Stimulated activated CD4-positive, alpha-beta T cell treated with anti-CD3 and anti-CD28 coated beads, Interleukin-2, amount 100 ng/mL, for 24 hours (primary cell): Measurements from ENCODE around the gene SLC9A7.
A peak's percentile ranks its signal among the peaks of the same experiment; 100 is the strongest.
"Not testable (repeated sequence)": the region's sequence is repeated elsewhere in the genome, so short reads cannot be mapped to it uniquely, and the experiment has no call there.

Source experiments
- DNase-seq, 2 donors: peaks; one replicate each; pipeline ENCODE4 v3.0.0-alpha.2; 2020

Gene SLC9A7

DNA sequence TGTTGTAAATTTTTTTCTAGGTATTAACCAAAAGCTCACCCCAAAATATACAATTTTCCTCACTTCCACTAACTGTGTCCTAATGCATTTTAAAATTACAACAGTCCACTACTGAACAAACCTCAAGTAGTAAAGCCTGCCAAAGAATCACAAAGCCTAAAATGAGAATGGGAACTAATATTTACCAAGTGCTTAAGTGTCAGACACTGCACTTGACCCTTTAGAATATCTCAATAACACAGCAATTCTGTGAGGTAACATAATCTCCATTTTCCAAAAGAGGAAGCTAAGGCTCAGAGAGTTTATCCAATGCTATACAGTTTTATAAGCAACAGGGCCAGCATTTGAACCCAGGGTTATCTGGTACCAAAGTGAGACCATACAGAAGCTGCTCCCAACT, 4.9 kb downstream of the SLC9A7 start:
- DNase-seq = no peak

DNA sequence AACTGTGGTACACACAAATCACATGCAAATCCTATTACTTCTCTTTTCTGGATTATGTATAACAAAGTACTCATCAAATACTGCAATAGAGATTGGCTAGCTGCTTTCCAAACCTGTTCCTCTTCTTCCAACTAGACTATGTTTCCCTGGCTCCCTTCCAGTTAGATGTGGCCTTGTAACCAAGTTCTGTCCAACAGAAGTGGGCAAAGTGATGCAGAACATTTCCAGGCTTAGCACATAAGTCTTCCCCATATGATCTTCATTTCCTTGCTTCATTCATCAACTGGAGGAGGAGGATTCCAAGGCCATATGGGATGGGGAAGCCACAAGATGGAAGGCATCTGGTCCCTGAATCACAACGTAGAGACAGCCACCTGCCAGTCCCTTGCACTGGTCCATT, 8.0 kb downstream of the SLC9A7 start:
- DNase-seq = no peak

DNA sequence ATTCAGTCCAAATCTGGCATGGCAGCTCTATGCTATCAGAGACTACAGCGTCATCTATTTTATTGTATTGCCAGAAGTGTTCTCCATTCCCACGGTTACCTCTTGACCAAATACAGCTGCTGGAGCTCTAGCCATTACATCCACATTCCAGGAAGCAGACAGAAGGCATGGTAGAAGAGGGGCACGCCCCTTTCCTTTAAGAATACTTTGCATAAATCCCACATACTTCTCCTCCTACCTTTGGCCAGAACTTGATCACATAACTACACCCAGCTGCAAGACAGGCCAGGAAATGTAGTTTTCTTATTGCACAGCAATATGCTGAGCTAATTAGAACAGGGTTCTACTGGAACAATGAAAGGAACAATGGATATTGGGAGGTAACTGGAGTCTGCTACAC, 14.9 kb downstream of the SLC9A7 start:
- no peak for DNase-seq

DNA sequence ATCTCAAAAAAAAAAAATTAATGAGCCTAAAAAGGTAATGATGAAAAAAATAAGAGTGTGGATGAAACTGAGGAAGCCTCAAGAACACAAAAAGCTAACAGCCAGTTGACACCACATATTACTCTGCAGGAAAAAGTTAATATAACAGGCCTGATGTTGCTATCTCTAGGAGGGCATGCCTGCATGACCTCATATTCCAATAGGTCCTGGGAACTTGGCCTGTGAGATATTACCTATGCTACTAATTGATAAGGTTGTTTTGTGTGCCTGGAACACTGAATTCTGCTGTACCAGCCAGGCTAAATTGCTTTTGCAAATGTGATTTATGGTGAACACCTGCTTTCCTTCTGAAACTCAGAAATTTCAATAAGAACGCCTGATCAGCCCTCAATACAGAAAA, 15.9 kb downstream of the SLC9A7 start:
- DNase-seq = no peak

DNA sequence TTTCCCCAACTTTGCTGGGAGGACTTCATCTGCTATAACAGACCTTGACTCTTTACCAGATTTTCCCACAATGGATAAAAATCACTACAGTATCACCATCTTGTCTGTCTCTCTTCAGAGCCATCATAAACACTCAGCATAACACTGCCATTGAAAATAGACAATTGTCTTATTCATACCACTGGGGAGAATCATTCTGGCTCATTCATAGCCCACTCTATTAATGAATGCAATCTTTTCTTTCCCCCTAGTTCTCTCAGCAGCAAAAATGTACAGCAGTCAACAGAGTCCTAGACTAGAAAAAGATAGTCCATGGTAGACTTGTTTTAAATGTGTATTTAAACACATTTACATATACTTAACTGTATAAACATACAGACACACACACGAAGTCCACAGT, 19.2 kb downstream of the SLC9A7 start:
- DNase-seq = no peak

DNA sequence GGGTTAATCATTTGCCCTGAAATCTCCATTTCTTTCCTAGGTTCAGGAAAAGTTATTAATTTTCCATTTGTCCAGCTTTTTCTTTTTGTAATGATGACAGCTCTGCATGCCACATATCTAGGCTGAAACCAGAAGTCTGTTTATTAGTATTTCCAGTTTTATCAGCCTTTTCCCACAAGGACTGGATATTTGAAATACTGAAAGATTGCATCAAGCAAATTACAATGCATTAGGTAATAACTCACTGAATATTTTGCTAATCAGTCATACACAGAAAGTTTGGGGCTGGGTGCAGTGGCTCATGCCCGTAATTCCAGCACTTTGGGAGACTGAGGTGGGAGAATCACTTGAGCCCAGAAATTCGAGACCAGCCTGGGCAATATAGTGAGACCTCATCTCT, 21.5 kb downstream of the SLC9A7 start:
- no peak for DNase-seq

DNA sequence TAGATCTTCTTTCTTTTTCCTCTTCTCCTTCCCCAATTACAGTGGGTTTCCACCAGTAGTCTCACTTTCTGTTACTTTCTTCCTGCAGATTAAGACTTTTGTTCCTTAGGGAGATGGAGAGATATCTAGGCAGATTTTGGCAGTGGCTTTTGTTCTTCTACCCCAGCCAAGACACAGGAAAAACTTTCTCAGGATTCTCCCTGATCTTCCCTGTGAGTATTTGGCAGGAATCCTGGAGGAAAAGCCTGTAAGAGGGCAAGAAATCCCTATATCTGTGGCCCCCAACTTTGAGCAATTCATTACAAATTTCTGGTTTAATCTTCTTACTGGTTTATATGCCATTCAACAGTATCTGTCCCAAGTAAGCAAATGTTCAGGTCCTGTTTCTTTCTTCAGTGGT, 21.9 kb downstream of the SLC9A7 start:
- no peak for DNase-seq

DNA sequence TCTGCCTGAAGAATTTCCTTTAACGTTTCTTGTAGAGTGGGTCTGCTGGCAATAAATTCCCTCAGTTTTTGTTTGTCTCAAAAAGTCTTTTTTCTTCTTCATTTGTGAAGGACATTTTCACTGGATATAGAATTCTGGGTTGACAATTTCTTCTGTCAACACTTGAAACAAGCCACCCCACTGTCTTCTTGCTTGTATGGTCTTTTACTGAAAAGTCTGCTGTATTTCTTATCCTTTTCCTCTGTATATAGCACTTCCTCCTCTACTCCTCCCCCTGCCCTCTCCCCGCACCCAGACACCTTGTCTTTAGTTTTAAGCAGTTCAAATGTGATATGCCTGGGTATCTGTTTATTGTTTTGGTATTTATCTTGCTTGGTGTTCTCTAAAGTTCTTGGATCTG, 23.3 kb downstream of the SLC9A7 start:
- DNase-seq = no peak

DNA sequence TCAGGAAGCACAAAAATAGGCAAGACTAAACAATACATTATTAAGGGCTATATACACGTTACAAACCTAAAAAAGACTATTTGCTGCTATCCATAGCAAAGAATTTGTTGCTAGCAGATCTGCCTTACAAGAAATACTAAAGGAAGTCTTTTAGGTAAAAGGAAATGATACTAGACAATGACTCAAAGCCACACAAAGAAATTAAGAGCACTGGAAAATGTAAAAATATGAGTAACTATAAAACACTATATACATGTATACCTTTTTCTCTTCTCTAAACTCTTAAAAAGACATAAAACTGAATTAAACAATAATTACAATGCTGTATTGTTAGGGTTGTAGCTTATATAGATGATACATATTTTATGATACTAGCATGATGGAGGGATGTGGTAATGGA, 25.7 kb downstream of the SLC9A7 start:
- DNase-seq = no peak

DNA sequence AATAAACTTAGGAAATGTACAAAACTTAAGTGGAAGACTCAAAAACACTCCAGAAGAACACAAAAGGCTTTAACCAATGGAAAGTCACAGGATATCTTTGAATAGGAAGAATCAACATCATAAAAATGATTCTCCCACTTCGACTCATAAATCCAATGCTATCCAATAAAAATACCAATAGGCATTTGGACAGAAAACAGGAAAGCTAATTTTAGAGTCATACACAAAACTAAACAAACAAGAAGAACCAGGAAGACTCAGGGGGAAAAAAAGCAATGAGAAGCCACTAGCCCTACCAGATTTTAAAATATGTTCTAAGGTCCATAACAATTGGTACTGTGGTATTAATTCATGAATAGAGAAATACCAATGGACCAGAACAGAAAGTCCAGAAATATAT, 28.2 kb downstream of the SLC9A7 start:
- DNase-seq = no peak

DNA sequence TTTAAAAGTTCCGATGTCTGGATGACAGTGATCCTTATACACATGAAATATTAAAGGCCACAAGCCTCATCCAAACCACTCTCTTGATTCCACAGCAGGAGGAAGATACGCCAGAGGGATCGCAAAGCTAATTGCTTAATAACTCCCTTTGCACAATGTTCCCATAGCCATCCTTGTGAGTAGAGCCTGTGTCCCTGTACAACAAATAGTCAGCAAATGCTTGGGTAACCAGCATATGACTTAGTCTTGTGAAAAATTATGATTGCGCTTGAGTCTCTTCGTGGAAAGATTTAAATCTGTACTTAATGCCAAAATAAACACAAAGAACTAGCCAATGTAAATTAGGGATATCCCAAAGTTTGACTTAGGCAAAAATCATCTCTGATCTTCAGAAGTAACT, 31.5 kb downstream of the SLC9A7 start:
- DNase-seq = no peak

DNA sequence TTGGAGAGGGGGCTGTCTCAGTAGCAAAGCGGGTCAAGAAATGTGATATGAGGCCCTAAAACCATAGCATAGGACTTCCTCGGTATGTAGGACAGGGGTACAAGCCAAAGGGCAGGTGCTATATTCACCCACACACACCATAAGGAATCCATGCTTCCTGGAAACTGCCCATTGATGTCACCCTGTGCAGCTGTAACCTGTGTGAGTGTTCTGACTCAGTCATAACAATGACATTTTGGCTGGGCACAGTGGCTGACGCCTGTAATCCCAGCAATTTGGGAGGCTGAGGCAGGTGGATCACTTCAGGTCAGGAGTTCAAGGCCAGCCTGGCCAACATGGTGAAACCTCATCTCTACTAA, 35.4 kb downstream of the SLC9A7 start:
- not testable (repeated sequence) for DNase-seq

DNA sequence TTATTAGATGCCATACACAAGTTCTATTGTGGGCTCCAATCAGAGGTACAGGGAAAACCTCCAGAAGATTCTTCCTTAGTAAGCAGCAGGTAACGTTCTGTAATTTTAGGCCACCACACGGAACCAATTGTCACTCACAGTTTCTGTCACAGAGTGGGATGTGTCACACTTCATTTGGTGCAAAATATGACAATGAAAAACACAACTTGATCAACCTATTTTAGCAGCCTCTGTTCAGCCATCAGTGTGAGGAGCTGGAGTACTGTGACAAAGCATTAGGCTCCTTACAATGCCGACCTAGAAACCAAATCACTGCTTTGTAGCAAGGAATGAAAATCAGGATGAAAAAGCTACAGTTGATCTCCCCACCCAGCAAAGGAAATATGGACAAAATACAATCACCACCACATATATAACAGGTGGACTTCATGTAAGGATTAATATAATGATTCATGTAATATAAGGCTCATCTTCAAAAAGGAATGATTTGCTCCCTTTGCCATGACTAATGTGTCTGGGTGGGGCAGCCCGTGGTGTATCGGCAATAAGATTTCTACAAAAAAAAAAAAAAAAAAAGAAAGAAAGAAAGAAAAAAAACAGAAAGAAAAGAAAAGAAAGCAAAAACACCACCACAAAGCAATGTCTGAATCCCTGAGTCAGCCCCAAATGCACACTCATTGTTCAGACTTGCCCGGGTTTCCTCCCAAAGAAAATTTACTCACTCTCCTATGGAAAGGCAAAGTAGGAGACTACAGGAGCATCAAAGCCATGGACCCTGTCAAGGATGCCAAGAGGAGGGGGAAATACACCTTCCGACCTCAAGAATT, 36.0 kb downstream of the SLC9A7 start:
- no peak for DNase-seq

DNA sequence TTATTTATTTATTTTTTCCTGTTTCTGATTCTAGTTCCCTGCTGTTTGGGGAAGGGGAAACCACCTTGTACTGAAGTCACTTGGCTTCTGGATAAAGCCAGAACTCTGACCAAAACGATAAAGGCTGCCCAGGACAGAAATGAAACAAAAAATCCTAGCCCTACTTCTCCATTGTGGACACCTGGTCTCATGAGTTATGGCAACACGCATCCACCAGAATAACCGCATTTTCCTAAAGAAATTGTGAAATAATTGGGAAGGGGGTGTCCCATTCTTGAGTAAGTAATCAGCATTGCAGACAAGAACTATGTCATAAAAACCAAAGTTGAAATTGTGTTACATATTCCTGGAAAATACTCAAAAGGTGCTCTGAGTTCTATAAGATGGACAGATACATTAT, 42.1 kb downstream of the SLC9A7 start:
- no peak for DNase-seq

DNA sequence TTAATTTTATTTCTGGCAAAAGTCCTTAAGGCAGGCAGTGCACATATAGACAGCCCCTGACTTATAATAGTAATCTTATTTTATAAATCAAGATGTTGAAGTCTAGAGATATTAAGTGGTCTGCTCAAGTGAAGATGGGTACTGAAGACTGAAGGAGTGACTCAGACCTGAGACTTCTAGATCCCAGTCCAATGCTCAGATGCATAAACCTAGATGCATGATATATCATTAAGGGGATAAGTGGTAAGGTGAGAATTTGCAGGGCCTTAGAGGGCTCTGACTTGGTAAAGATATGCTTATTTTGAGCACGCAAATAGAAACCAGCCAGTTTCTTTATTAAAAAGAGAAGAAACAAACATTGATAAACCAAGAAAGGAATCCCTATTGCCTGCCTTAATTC, 42.9 kb downstream of the SLC9A7 start:
- DNase-seq = no peak

DNA sequence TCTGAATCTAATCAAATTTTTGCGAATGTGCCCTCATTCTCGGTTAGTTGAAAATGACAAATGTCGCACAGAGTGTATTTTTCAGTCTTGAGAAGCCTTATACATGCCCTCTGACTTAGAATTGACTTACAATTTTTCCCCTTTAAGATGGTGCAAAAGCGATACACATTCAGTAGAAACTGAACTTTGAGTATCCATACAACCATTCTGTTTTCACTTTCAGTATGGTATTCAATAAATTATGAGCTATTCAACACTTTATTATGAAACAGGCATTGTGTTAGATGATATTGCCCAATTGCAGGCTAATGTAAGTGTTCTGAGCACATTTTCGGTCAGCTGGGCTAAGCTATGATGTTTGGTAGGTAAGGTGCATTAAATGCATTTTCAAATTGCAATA, 43.4 kb downstream of the SLC9A7 start:
- no peak for DNase-seq

DNA sequence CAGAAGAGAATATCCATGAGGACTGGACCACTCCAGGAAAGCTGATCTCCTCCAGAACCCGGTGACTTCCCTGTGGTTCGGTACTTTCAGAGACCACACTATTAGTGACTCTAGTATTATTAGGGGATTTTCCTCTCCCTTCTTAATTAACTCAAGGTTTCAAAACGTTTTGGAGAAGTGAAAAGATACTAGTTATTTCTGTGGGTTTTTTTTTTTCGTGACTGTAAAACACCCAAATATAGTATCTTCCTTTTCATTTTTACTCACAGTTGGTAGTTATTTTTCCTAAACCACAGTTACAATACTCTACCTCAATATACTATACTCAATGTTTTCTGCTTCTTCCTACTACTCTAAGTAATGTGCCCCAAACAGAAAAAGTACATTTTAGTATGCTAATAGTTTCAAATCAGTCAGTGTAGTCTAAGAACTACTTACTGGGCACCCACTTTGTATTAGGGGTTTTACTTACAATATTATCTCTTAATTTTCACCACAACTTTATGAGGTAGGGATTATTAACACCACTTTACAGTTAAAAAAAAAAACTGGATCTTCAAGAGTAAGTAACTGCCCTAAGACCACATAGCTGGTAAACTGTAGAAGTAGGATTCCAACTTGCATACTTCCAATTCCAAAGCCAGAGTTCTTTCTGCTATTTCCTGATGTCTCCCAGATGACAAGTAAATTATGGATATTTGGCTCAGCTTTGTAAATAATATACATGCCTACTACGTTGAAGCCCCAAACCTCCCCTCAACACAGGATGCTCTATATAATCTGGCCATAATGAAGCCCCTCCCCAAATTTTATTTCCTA, 45.0 kb downstream of the SLC9A7 start:
- DNase-seq = no peak

DNA sequence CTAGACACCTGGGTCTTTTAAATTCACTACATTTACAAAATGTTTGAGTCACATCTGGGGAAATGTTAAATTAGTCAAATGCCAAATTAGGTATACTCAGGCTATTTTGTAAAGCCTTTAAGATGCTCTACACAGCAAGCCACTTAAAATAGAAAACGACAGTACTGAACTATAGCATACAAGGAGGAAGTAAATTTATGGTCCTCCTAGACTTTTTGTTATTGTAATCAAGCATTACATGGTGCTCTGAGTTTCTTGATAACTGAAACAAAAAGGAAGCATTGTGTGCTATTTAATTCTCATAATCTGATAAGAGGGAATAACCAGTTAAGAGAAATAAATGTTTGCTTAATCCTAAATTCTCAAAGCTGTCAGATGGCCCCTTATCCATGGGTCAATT, 46.2 kb downstream of the SLC9A7 start:
- DNase-seq = no peak

DNA sequence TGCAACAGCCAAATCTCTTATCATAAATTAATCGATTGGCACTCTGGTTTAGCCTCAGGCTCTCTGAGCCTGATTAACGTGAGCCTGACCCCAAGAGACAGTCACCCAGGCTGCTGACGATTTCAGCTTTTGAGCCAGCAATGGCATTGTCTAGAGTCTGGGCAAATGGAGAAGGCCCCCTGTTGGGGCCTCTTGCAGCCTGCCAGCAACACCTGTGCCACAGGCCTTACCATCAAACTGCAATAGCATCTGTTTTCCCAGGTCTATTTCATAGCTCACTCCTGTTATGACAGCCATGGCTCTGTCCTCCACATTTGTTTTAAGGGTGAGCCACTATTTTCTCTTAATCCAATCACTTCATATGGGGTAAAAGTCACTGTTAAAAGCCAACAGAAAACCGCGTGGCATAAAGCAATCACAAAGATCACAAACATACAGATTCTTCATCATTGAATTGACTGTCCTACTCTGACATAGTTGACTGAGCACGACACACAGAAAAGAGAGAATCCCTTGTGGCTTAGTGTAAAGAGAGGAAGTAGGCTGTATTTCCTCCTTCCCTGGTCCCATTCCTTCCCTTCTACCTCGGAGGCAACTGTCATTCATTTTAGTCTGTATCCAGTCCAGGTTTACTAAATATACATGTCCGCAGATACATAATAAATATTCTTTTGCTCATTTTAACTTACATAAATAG, 47.8 kb downstream of the SLC9A7 start:
- DNase-seq = no peak

DNA sequence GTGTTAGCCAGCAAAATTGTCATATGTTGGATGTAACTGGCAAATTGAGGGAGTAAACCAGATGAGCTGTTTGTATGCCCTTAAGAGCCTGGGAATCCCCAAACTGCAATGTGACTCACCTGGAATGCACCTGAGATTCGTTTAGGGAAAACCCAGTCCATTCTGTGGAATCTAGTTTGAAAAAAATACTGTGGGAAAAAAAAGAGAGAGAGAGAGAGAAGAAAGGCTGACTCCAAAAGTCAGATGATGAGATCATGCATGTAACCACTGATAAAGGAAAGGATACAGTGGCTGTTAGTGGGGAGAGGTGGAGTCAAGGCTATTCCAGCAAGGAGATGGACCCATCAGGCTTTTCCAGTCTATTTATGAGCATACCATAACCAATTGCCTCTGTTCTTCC, 48.5 kb downstream of the SLC9A7 start:
- DNase-seq = no peak

DNA sequence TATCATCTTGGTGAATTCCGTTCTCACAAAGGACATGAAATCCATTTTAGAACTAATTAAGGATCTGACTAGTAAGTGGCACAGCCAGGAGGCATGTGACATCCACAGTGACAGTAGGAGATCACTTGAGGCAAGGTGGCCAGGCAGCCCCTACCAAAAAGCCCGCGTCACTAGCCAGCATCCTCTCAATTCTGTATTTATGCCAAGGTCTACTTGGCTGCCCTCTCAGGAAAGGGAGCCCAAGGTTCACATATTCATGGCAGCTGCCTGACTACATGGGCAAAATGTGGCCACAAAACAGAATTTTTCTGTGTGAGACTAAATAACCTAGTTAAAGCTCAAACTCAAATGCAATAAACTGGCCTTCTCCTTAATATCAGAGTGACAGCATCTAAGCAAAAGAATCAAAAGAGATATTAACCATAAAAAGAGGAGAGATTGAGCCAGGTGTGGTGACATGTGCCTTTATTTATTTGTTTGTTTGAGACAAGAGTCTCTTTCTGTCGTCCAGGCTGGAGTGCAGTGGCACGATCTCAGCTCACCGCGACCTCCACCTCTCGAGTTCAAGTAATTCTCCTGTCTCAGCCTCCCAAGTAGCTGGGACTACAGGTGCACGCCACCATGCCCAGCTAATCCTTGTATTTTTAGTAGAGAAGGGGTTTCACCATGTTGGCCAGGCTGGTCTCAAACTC, 51.5 kb downstream of the SLC9A7 start:
- no peak for DNase-seq

DNA sequence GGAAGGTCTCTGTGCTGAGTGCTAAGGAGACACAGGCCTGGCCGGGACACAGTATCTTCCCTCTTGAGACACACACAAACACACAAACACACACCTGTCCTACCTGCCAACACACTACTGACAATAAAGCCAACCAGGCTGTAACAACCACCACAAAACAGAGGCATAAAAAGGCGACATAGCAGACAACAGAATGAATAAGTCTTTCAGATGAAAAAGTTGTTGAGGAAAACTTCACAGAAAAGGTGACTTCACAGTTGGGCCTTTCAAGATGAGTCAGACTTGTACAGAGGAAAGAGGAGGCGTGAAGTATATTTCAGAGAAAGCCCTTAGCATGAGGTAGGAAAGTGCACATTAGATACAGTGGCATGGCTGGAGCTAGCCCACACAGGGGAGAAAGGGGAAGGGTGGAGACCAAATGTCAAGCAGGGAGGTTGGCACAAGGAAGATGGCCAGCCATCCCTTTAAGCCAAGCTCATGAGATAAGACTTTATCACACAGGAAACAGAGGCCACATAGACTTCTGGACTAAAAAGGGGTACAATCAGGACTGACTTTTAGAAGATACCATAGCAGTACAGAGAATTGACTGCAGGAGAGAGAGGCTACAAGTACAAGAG, 54.0 kb downstream of the SLC9A7 start:
- DNase-seq = peak; percentile 17 to 25

DNA sequence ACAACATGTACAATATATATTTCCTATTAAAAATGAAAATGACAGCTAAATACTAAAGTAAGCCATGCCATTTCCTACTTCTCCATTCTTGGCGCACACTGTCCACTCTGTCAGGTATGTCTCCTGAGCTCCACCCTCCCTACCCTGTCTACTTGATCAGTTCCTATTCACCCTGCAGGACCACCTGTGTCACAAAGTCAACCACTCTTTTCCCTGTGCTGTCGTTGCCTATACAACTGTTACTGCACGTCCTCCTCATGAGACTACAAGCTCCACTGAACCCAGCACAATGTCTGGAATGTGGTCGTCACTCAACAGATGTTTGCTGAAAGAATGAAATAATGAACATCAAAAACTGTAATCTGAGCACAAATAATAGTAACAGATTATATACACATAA, 54.9 kb downstream of the SLC9A7 start:
- no peak for DNase-seq
